ENCODE data around the gene RNF141. TPM values are rescaled to one million over a fixed set of nuclear protein-coding genes. Genes with fewer than 3 reads are reported as not detected.

RNF141 gene
- total RNA-seq, 1 experiment from 2014 or later, result 29.8 TPM

- DNase-seq (ENCODE audit: low spot score), result no peak
Measured at GRCh38 chr11:10561043-10561818, 20.2 kb upstream of the RNF141 start.

GRCh38 chr11:10558288-10558687 lies 17.3 kb upstream of the RNF141 start:
- DNase-seq (ENCODE audit: low spot score), result no peak

GRCh38 chr11:10556590-10556989 lies 15.6 kb upstream of the RNF141 start:
- no peak for DNase-seq (ENCODE audit: low spot score)

- DNase-seq (ENCODE audit: low spot score), result no peak
Measured at GRCh38 chr11:10551845-10552352, 10.9 kb upstream of the RNF141 start.

GRCh38 chr11:10551290-10551592 lies 10.3 kb upstream of the RNF141 start:
- no peak for DNase-seq (ENCODE audit: low spot score)

GRCh38 chr11:10550503-10551289 lies 9.7 kb upstream of the RNF141 start:
- DNase-seq (ENCODE audit: low spot score), result no peak

GRCh38 chr11:10544491-10545465 lies 3.8 kb upstream of the RNF141 start:
- no peak for DNase-seq (ENCODE audit: low spot score)

GRCh38 chr11:10543782-10544181 lies 2.8 kb upstream of the RNF141 start:
- DNase-seq (ENCODE audit: low spot score), result no peak

GRCh38 chr11:10542776-10543175 lies 1.8 kb upstream of the RNF141 start:
- no peak for DNase-seq (ENCODE audit: low spot score)

GRCh38 chr11:10541561-10541930 lies 559 bp upstream of the RNF141 start:
- no peak for DNase-seq (ENCODE audit: low spot score)

- peak; percentile 15 for DNase-seq (ENCODE audit: low spot score)
Measured at GRCh38 chr11:10540546-10540914, 457 bp downstream of the RNF141 start.

GRCh38 chr11:10539339-10539738 lies 1.6 kb downstream of the RNF141 start:
- no peak for DNase-seq (ENCODE audit: low spot score)

- DNase-seq (ENCODE audit: low spot score), result no peak
Measured at GRCh38 chr11:10538924-10539323, 2.1 kb downstream of the RNF141 start.

GRCh38 chr11:10537600-10537999 lies 3.4 kb downstream of the RNF141 start:
- no peak for DNase-seq (ENCODE audit: low spot score)

GRCh38 chr11:10534316-10534715 lies 6.7 kb downstream of the RNF141 start:
- no peak for DNase-seq (ENCODE audit: low spot score)

- DNase-seq (ENCODE audit: low spot score), result no peak
Measured at GRCh38 chr11:10533323-10533722, 7.7 kb downstream of the RNF141 start.

- DNase-seq (ENCODE audit: low spot score), result no peak
Measured at GRCh38 chr11:10532526-10532925, 8.5 kb downstream of the RNF141 start.

GRCh38 chr11:10529279-10529678 lies 11.7 kb downstream of the RNF141 start:
- no peak for DNase-seq (ENCODE audit: low spot score)

GRCh38 chr11:10528121-10528520 lies 12.9 kb downstream of the RNF141 start:
- no peak for DNase-seq (ENCODE audit: low spot score)

- DNase-seq (ENCODE audit: low spot score), result no peak
Measured at GRCh38 chr11:10526974-10527918, 13.7 kb downstream of the RNF141 start.

- DNase-seq (ENCODE audit: low spot score), result no peak
Measured at GRCh38 chr11:10524471-10524870, 16.5 kb downstream of the RNF141 start.

Measured in H4 (cell line).